ENCODE data around the gene SFXN5. TPM values are rescaled to one million over a fixed set of nuclear protein-coding genes. Genes with fewer than 3 reads are reported as not detected.

The SFXN5 gene
- total RNA-seq, 1 experiment from 2014 or later = 15.2 TPM

DNA sequence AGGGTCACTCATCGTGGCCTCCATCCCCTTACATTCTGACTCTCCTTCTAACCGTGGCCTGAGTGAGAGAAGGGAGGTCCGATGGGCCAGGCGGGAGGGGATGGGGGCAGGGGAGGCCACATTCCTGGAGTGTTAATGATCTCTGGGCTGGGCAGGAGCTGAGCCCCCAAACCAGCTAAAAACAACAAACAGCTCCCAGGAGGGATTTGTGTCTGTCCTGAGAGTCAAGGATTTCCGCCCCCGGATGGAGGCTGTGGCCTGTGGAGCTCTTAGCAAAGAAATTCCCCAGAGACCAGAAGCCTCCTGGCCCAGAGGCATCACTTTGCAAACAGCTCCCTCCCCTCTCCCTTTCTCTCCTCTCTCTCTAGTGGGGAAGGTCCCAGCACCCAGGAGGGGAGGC lies 130.7 kb downstream of the SFXN5 start:
- intact Hi-C loops (cut with micrococcal nuclease; ENCODE audit: unreplicated experiment) = no loop called here
- no peak for DNase-seq
- Histone ChIP-seq H3K9me3 (ENCODE audit: insufficient read depth, low read depth) (no peaks in the 10 kb centered on the region), H3F3A (ENCODE audit: insufficient read depth, low read depth) (no peaks in the 10 kb centered on the region), H3K79me2 (ENCODE audit: low read depth) (no peaks in the 10 kb centered on the region), H4K20me1 (ENCODE audit: insufficient read depth) (no peaks in the 10 kb centered on the region), H3K4me2 (no peak overlapping the region), H3K36me3 (ENCODE audit: low read depth) (no peaks in the 10 kb centered on the region), H3K4me1 (replicated peaks; ENCODE audit: insufficient read depth) (no peaks in the 10 kb centered on the region), H3K27me3 (ENCODE audit: insufficient read depth, low read depth) (0 out of 2 replicates have a peak, but pooled peaks cover 4% of the 10 kb centered on the region), H3K4me3 (no peak overlapping the region), H3K27ac (no peak overlapping the region), H3K9me2 (ENCODE audit: insufficient read depth) (no peaks in the 10 kb centered on the region), H2AFZ (no peak overlapping the region)
- BruUV-seq (replicated peaks) = no TSS peak
- TF ChIP-seq, protein P1, sequence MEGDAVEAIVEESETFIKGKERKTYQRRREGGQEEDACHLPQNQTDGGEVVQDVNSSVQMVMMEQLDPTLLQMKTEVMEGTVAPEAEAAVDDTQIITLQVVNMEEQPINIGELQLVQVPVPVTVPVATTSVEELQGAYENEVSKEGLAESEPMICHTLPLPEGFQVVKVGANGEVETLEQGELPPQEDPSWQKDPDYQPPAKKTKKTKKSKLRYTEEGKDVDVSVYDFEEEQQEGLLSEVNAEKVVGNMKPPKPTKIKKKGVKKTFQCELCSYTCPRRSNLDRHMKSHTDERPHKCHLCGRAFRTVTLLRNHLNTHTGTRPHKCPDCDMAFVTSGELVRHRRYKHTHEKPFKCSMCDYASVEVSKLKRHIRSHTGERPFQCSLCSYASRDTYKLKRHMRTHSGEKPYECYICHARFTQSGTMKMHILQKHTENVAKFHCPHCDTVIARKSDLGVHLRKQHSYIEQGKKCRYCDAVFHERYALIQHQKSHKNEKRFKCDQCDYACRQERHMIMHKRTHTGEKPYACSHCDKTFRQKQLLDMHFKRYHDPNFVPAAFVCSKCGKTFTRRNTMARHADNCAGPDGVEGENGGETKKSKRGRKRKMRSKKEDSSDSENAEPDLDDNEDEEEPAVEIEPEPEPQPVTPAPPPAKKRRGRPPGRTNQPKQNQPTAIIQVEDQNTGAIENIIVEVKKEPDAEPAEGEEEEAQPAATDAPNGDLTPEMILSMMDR (conservative IDR thresholded peaks at IDR 0.05) = no peak
- TF ChIP-seq EZH2 (IDR thresholded peaks at IDR 0.05; ENCODE audit: low read depth) = no peak
- ChIA-PET POLR2A (ENCODE audit: unreplicated experiment) (no interaction called here), CTCF (no interaction called here)

- H2AFZ ChIP-seq = no peak overlapping the region
- no peaks in the 10 kb centered on the region for H3K4me1 ChIP-seq (replicated peaks; ENCODE audit: insufficient read depth)
- ChIA-PET POLR2A (ENCODE audit: unreplicated experiment) (no interaction called here), CTCF (no interaction called here)
- DNase-seq = no peak
- no peaks in the 10 kb centered on the region for H3F3A ChIP-seq (ENCODE audit: insufficient read depth, low read depth)
- no peaks in the 10 kb centered on the region for H4K20me1 ChIP-seq (ENCODE audit: insufficient read depth)
- H3K9me3 ChIP-seq (ENCODE audit: insufficient read depth, low read depth) = no peaks in the 10 kb centered on the region
- intact Hi-C loops (cut with micrococcal nuclease; ENCODE audit: unreplicated experiment) = no loop called here
- H3K4me2 ChIP-seq = no peak overlapping the region
- no peaks in the 10 kb centered on the region for H3K36me3 ChIP-seq (ENCODE audit: low read depth)
- H3K79me2 ChIP-seq (ENCODE audit: low read depth) = no peaks in the 10 kb centered on the region
- H3K27me3 ChIP-seq (ENCODE audit: insufficient read depth, low read depth) = 0 out of 2 replicates have a peak, but pooled peaks cover 8% of the 10 kb centered on the region
- TF ChIP-seq, protein P1 (conservative IDR thresholded peaks at IDR 0.05) = no peak
- no peak for TF ChIP-seq EZH2 (IDR thresholded peaks at IDR 0.05; ENCODE audit: low read depth)
- no TSS peak for BruUV-seq (replicated peaks)
- no peaks in the 10 kb centered on the region for H3K9me2 ChIP-seq (ENCODE audit: insufficient read depth)
- no peak overlapping the region for H3K27ac ChIP-seq
- H3K4me3 ChIP-seq = no peak overlapping the region
Measured at GRCh38 chr2:72940361-72940760, 131.2 kb downstream of the SFXN5 start.

DNA sequence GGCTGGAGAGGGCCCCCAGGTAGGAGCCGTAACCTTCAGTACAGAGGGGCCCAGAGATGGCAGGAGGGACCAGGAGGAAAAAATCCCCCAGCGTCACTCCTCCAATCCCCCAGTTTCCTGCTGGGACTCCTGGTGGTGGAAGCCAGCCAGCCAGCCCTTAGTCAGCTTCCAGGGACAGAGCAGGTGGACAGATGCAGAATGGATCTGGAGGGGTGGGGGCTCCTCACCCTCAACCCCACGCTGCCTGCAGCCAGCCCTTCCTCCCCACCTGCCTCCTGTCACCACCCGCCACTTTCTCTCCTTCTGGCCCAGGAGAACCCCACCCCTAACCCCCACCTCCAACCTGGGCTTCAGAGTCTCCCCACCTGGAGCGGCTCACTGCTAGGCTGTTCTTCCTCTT lies 133.1 kb downstream of the SFXN5 start:
- H3K9me2 ChIP-seq (ENCODE audit: insufficient read depth) = no peaks in the 10 kb centered on the region
- no peak overlapping the region for H3K4me2 ChIP-seq
- ChIA-PET POLR2A (ENCODE audit: unreplicated experiment) (no interaction called here), CTCF (no interaction called here)
- no peak for DNase-seq
- no peak overlapping the region for H2AFZ ChIP-seq
- no peaks in the 10 kb centered on the region for H3K4me1 ChIP-seq (replicated peaks; ENCODE audit: insufficient read depth)
- no peaks in the 10 kb centered on the region for H3K79me2 ChIP-seq (ENCODE audit: low read depth)
- H3K9me3 ChIP-seq (ENCODE audit: insufficient read depth, low read depth) = no peaks in the 10 kb centered on the region
- H3K27ac ChIP-seq = no peak overlapping the region
- no TSS peak for BruUV-seq (replicated peaks)
- no peaks in the 10 kb centered on the region for H3K36me3 ChIP-seq (ENCODE audit: low read depth)
- intact Hi-C loops (cut with micrococcal nuclease; ENCODE audit: unreplicated experiment) = no loop called here
- H3F3A ChIP-seq (ENCODE audit: insufficient read depth, low read depth) = no peaks in the 10 kb centered on the region
- no peak overlapping the region for H3K4me3 ChIP-seq
- H4K20me1 ChIP-seq (ENCODE audit: insufficient read depth) = no peaks in the 10 kb centered on the region
- H3K27me3 ChIP-seq (ENCODE audit: insufficient read depth, low read depth) = 0 out of 2 replicates have a peak, but pooled peaks cover 8% of the 10 kb centered on the region
- no peak for TF ChIP-seq EZH2 (IDR thresholded peaks at IDR 0.05; ENCODE audit: low read depth)
- TF ChIP-seq, protein P1 (conservative IDR thresholded peaks at IDR 0.05) = no peak

Measured in PC-9 (cell line).